Astrocyte (in vitro differentiated cells and primary cell): ENCODE data around the gene ABCA10.

Source experiments
- CTCF ChIP-seq: IDR thresholded peaks from 2 replicates; pipeline ENCODE4 v1.5.1; 2011; ENCODE audit warnings: low read depth, mild to moderate bottlenecking, inconsistent platforms, low read length, moderate library complexity; ENCODE audit not compliant: insufficient read depth
- EZH2 ChIP-seq: IDR thresholded peaks from 2 replicates; pipeline ENCODE4 v1.6.1; 2012; ENCODE audit warnings: mild to moderate bottlenecking, low read length, inconsistent platforms; ENCODE audit not compliant: insufficient read depth

- TF ChIP-seq CTCF (no peak), EZH2 (no peak)
Observed at GRCh38 chr17:69103557-69104233, 124.9 kb downstream of the ABCA10 start.
